Tibial nerve (tissue), 4 donors: Measurements from ENCODE around the gene FANK1. TPM values are rescaled to one million over a fixed set of nuclear protein-coding genes. Genes with fewer than 3 reads are reported as not detected.

Source experiments
- DNase-seq, 2 donors: peaks; one replicate each; pipeline ENCODE4 v3.0.0-alpha.2; 2019; ENCODE audit warnings: low spot score in 2 of 2
- H3K27ac ChIP-seq, 4 donors: fragments of 200-600 bp; sonication (generic) in 3 of 4; one replicate each; pipeline ENCODE4 v1.5.1; 2017 to 2019; ENCODE audit warnings: mild to moderate bottlenecking in 1 of 4
- H3K27me3 ChIP-seq, 2 donors: fragments of 200-600 bp; sonication (generic) in 1 of 2; one replicate each; pipeline versions ENCODE4 v1.5.1 to v1.6.0; 2017 to 2019
- H3K36me3 ChIP-seq, 3 donors: fragments of 200-600 bp; sonication (generic); one replicate each; pipeline ENCODE4 v1.5.1; 2018 to 2019
- H3K4me1 ChIP-seq, 4 donors: fragments of 200-600 bp; sonication (generic) in 3 of 4; one replicate each; pipeline ENCODE4 v1.5.1; 2017 to 2019
- H3K4me3 ChIP-seq, 4 donors: fragments of 200-600 bp; sonication (generic) in 3 of 4; one replicate each; pipeline ENCODE4 v1.5.1; 2017 to 2019; ENCODE audit warnings: mild to moderate bottlenecking in 1 of 4, moderate library complexity in 1 of 4
- H3K9me3 ChIP-seq, 4 donors: fragments of 200-600 bp; sonication (generic) in 3 of 4; one replicate each; pipeline ENCODE4 v1.5.1; 2017 to 2019
- EP300 ChIP-seq, 2 donors: sonication (generic); formaldehyde crosslinking; IDR thresholded peaks; one replicate each; pipeline ENCODE4 v1.6.1; 2017; ENCODE audit warnings: antibody characterized with exemption in 2 of 2, mild to moderate bottlenecking in 1 of 2
- POLR2A ChIP-seq, 2 donors: fragments of 450-650 bp; IDR thresholded peaks; one replicate each; pipeline ENCODE4 v1.6.1; 2017; ENCODE audit warnings: antibody characterized with exemption in 2 of 2, mild to moderate bottlenecking in 2 of 2, moderate library complexity in 2 of 2
- WGBS, 2 donors: methylation state at CpG; one replicate each; pipeline ENCODE4 v1.1.5; 2018; 5-methylcytosine and 5-hydroxymethylcytosine counted together
- total RNA-seq, 4 donors: library from RNA; depleted of rRNA; stranded (reverse); fragments of >200 nt; gene quantifications; one replicate each; pipeline ENCODE4 v1.1.0, GENCODE V29; 2016
- TF ChIP-seq, protein P1 (sequence below), 5 experiments: fragments of 200-600 bp in 3 of 5; fragments of 450-650 bp in 2 of 5; sonication (generic) in 3 of 5; IDR thresholded peaks; one replicate each; pipeline ENCODE4 v1.5.1; 2016 to 2019; ENCODE audit warnings: antibody characterized with exemption in 5 of 5, mild to moderate bottlenecking in 3 of 5, moderate library complexity in 2 of 5

The FANK1 gene
- total RNA-seq, 4 donors from 2014 or later, result 0.59 to 6.6 (median 3.4) TPM

DNA sequence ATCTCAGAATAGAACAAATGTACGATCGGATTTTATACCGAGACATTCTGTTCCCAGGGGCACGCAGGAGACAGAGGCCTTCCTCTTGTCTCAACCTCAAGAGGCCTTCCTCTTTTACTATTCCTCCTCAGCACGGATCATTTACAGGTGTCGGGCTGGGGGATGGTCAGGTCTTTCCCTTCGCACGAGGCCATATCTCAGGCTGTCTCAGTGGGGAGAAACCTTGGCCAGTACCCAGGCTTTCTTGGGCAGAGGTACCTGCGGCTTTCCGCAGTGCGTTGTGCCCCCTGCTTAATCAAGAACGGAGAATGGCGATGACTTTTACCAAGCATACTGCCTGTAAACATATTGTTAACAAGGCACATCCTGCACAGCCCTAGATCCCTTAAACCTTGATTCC lies 44.2 kb downstream of the FANK1 start:
- Histone ChIP-seq H3K36me3 (no peaks in the 10 kb centered on the region), H3K4me3 (no peak overlapping the region), H3K9me3 (peaks cover 0 to 17% (median 0%) of the 10 kb centered on the region in 4 donors), H3K27ac (no peak overlapping the region), H3K27me3 (no peaks in the 10 kb centered on the region), H3K4me1 (no peaks in the 10 kb centered on the region)
- DNase-seq, result no peak
- 77 to 84% methylated on average over 13 of the region's 13 CpGs for WGBS, 2 donors
- TF ChIP-seq, protein P1, sequence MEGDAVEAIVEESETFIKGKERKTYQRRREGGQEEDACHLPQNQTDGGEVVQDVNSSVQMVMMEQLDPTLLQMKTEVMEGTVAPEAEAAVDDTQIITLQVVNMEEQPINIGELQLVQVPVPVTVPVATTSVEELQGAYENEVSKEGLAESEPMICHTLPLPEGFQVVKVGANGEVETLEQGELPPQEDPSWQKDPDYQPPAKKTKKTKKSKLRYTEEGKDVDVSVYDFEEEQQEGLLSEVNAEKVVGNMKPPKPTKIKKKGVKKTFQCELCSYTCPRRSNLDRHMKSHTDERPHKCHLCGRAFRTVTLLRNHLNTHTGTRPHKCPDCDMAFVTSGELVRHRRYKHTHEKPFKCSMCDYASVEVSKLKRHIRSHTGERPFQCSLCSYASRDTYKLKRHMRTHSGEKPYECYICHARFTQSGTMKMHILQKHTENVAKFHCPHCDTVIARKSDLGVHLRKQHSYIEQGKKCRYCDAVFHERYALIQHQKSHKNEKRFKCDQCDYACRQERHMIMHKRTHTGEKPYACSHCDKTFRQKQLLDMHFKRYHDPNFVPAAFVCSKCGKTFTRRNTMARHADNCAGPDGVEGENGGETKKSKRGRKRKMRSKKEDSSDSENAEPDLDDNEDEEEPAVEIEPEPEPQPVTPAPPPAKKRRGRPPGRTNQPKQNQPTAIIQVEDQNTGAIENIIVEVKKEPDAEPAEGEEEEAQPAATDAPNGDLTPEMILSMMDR (IDR thresholded peaks at IDR 0.05), result no peak
- TF ChIP-seq POLR2A (IDR thresholded peaks at IDR 0.05) (no peak), EP300 (IDR thresholded peaks at IDR 0.05) (no peak)

DNA sequence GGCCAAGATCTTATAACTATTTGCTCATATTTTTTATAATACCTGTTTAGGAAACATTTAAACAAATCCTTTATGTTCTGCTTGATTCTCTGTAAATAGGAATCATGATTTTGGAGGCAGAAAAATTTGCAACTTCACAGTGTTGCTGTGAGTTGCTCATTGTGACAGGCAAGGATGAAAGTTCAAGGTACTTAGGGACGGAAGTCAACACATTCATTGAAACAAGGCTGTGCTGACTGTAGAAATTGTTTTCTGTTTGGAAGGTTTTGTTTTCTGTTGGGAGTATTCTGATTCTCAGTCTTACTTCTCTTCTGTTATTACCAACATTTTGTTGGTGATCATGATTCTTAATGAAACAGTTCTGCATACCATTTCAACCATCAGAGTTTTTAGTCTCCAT lies 54.9 kb downstream of the FANK1 start:
- H3K9me3 ChIP-seq, result peaks cover 0 to 43% (median 12%) of the 10 kb centered on the region in 4 donors
- no peaks in the 10 kb centered on the region for H3K36me3 ChIP-seq
- no peak overlapping the region for H3K27ac ChIP-seq
- TF ChIP-seq POLR2A (IDR thresholded peaks at IDR 0.05), result no peak
- TF ChIP-seq EP300 (IDR thresholded peaks at IDR 0.05), result no peak
- TF ChIP-seq, protein P1 (IDR thresholded peaks at IDR 0.05), result no peak
- DNase-seq, result no peak
- 58 to 76% methylated on average over 1 of the region's 1 CpG for WGBS, 2 donors
- H3K4me1 ChIP-seq, result no peaks in the 10 kb centered on the region
- H3K4me3 ChIP-seq, result no peak overlapping the region
- H3K27me3 ChIP-seq, result no peaks in the 10 kb centered on the region

DNA sequence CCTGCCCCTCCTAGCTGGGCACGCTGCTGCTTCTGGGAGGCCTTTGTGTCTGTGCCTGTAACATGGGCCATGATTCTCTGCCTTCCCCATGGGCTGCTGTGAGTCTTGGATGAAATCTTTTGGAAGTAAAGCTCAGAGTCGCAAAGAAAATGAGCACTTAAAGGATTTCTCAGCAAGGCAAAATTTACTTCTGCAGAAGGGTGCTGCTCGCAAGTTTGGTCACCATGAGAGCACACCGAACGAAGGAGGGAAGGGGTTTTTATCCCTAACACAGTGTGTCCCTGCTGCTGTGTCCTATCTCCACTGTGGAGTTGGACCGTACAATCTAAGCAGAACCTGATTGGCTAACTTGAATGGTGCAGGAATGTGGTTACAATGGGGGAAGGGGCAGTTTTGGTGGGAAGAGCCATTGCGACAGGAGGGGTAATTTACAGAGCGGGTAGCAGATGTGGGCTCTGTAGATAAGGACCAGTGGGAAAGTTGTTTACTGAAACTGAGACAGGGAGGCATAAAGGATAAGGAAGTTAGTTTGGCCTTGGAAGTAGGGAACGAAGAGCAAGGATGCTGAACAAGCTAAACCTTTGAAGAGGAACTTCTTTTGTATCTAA lies 57.5 kb downstream of the FANK1 start:
- 91 to 94% methylated on average over 9 of the region's 9 CpGs for WGBS, 2 donors
- Histone ChIP-seq H3K4me3 (no peak overlapping the region), H3K4me1 (no peaks in the 10 kb centered on the region), H3K27ac (no peak overlapping the region), H3K36me3 (no peaks in the 10 kb centered on the region), H3K9me3 (peaks cover 0 to 53% (median 12%) of the 10 kb centered on the region in 4 donors), H3K27me3 (no peaks in the 10 kb centered on the region)
- no peak for DNase-seq
- TF ChIP-seq, protein P1 (IDR thresholded peaks at IDR 0.05), result no peak
- TF ChIP-seq EP300 (IDR thresholded peaks at IDR 0.05) (no peak), POLR2A (IDR thresholded peaks at IDR 0.05) (no peak)

DNA sequence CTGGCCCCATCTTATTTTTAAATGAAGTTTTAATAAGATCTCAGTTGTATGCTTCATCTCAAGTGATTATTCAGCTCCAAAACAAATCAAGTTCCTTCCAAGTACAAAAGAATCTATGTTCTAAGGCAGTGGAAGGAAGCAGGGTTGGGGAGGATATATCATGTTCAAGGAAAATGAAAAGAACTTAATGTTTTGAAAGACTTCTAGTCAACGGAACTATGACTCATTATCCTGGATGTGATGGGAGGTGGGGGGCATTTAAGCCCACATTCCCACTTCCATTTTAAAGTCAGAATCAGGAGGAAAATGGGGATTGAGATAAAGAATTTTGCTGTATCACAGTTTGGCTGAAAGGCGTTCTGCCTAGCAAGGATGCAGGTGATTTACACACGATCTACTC lies 59.4 kb downstream of the FANK1 start:
- no peak overlapping the region for H3K4me3 ChIP-seq
- 47 to 55% methylated on average over 3 of the region's 3 CpGs for WGBS, 2 donors
- no peaks in the 10 kb centered on the region for H3K27me3 ChIP-seq
- H3K27ac ChIP-seq, result no peak overlapping the region
- no peak for DNase-seq
- H3K36me3 ChIP-seq, result no peaks in the 10 kb centered on the region
- H3K9me3 ChIP-seq, result peaks cover 0 to 58% (median 12%) of the 10 kb centered on the region in 4 donors
- H3K4me1 ChIP-seq, result no peaks in the 10 kb centered on the region
- TF ChIP-seq POLR2A (IDR thresholded peaks at IDR 0.05), result no peak
- TF ChIP-seq, protein P1 (IDR thresholded peaks at IDR 0.05), result no peak
- no peak for TF ChIP-seq EP300 (IDR thresholded peaks at IDR 0.05)

DNA sequence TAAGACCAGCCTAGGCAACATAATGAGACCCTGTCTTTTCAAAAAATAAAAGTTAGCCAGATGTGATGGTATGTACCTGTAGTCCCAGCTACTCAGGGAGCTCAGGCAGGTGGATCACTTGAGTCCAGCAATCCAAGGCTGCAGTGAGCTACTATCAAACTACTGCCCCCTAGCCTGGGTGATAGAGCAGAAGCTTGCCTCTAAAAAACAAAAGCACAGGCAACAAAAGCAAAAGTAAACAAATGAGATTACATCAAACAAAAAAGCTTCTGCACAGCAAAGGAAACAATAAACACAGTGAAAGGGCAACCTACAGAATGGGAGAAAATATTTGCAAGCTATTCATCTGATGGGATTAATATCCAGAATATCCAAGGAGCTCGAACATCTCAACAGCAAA lies 65.4 kb downstream of the FANK1 start:
- 83 to 89% methylated on average over 1 of the region's 1 CpG for WGBS, 2 donors
- Histone ChIP-seq H3K4me1 (no peaks in the 10 kb centered on the region), H3K36me3 (no peaks in the 10 kb centered on the region), H3K27me3 (no peaks in the 10 kb centered on the region), H3K27ac (no peak overlapping the region), H3K4me3 (no peak overlapping the region), H3K9me3 (peaks cover 0 to 29% (median 0%) of the 10 kb centered on the region in 4 donors)
- no peak for DNase-seq
- no peak for TF ChIP-seq POLR2A (IDR thresholded peaks at IDR 0.05)
- no peak for TF ChIP-seq EP300 (IDR thresholded peaks at IDR 0.05)
- TF ChIP-seq, protein P1 (IDR thresholded peaks at IDR 0.05), result no peak
